IPS DF 19.7 (cell line): ENCODE measurements around the gene PEF1.

Source experiments
- DNase-seq: peaks from one replicate; pipeline ENCODE4 v3.0.0-alpha.2; 2013; ENCODE audit warnings: low read depth, low spot score

PEF1 gene

GRCh38 chr1:31627930-31628559 is 16.6 kb downstream of the PEF1 start:
- DNase-seq, result no peak

GRCh38 chr1:31627301-31627929 is 17.3 kb downstream of the PEF1 start:
- DNase-seq, result no peak

GRCh38 chr1:31626223-31627207 is 18.2 kb downstream of the PEF1 start:
- no peak for DNase-seq

- no peak for DNase-seq
Measured at GRCh38 chr1:31625561-31626222, 19.0 kb downstream of the PEF1 start.

GRCh38 chr1:31624731-31625514 is 19.8 kb downstream of the PEF1 start:
- no peak for DNase-seq

- DNase-seq, result no peak
Measured at GRCh38 chr1:31624309-31624708, 20.4 kb downstream of the PEF1 start.

- no peak for DNase-seq
Measured at GRCh38 chr1:31623365-31623764, 21.3 kb downstream of the PEF1 start.

GRCh38 chr1:31621847-31622730 is 22.6 kb downstream of the PEF1 start:
- DNase-seq, result no peak

- no peak for DNase-seq
Measured at GRCh38 chr1:31621498-31621820, 23.2 kb downstream of the PEF1 start.

GRCh38 chr1:31620631-31621497 is 23.8 kb downstream of the PEF1 start:
- DNase-seq, result no peak

GRCh38 chr1:31618916-31619846 is 25.5 kb downstream of the PEF1 start:
- no peak for DNase-seq

GRCh38 chr1:31617916-31618746 is 26.5 kb downstream of the PEF1 start:
- no peak for DNase-seq

GRCh38 chr1:31617218-31617915 is 27.3 kb downstream of the PEF1 start, which contains the start of gene HCRTR1:
Gene HCRTR1, plus strand, starts transcription at chr1:31617689. Its CDS starts 1,504 bp downstream, at chr1:31619193.
- no peak for DNase-seq

- no peak for DNase-seq
Measured at GRCh38 chr1:31615939-31616338, 28.7 kb downstream of the PEF1 start.

- DNase-seq, result no peak
Measured at GRCh38 chr1:31615414-31615813, 29.3 kb downstream of the PEF1 start.

- no peak for DNase-seq
Measured at GRCh38 chr1:31614414-31615005, 30.2 kb downstream of the PEF1 start.
